IgD-negative memory B cell (primary cell): Measurements from ENCODE around the gene PKHD1. TPM values are rescaled to one million over a fixed set of nuclear protein-coding genes. Genes with fewer than 3 reads are reported as not detected.

Experiments used
- H3K27ac Mint-ChIP-seq, 3 donors: one replicate each; pipeline ENCODE4 v1.8.0; 2020 to 2022; ENCODE audit warnings: mild to moderate bottlenecking in 3 of 3, mixed read lengths in 3 of 3, moderate library complexity in 1 of 3
- H3K27me3 Mint-ChIP-seq: one replicate; pipeline ENCODE4 v1.8.0; 2021; ENCODE audit warnings: mixed read lengths
- H3K36me3 Mint-ChIP-seq: one replicate; pipeline ENCODE4 v1.8.0; 2020; ENCODE audit warnings: mild to moderate bottlenecking, mixed read lengths
- H3K4me1 Mint-ChIP-seq, 3 donors: one replicate each; pipeline ENCODE4 v1.8.0; 2020 to 2022; ENCODE audit warnings: mixed read lengths in 3 of 3, mild to moderate bottlenecking in 1 of 3
- H3K4me3 Mint-ChIP-seq, 4 donors: one replicate each; pipeline ENCODE4 v1.8.0; 2020 to 2022; ENCODE audit warnings: mild to moderate bottlenecking in 4 of 4, mixed read lengths in 4 of 4, moderate library complexity in 3 of 4
- H3K9me3 Mint-ChIP-seq, 3 donors: one replicate each; pipeline ENCODE4 v1.8.0; 2020 to 2021; ENCODE audit warnings: mixed read lengths in 3 of 3, mild to moderate bottlenecking in 1 of 3
- polyA plus RNA-seq: library from polyadenylated mRNA; unstranded; fragments of 300-500 nt; fragmentation: Illumina TruSeq; gene quantifications from one replicate; pipeline ENCODE4 v1.2.3, GENCODE V29; 2021

Gene PKHD1
- polyA plus RNA-seq, 1 donor from 2014 or later: not detected

DNA sequence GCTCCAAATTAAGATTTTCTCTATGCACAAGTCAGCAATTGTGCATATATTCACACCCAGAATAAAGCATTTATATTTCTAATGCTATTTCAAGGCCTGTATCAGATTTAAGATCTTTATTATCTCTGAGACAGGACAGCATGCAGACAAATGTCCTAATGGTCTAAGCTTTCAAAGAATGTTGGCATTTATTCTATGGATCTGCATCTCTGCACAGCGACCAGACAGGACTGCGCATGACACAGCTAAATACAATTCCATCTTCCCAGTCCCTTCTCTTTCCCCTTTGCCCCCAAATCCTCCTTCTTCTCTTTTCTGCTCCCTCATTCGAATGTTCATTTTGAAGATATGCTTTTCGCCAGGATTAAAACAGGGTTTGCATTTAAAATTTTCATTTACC is 478.5 kb downstream of the PKHD1 start:
- Mint-ChIP-seq H3K4me1 (no peaks in the 10 kb centered on the region), H3K4me3 (no peak overlapping the region), H3K9me3 (peaks cover 0 to 3% (median 1%) of the 10 kb centered on the region in 3 donors), H3K27ac (no peak overlapping the region), H3K27me3 (no peaks in the 10 kb centered on the region), H3K36me3 (no peaks in the 10 kb centered on the region)

- Mint-ChIP-seq H3K9me3 (peaks cover 1 to 3% (median 2%) of the 10 kb centered on the region in 3 donors), H3K36me3 (no peaks in the 10 kb centered on the region), H3K4me3 (no peak overlapping the region), H3K27ac (no peak overlapping the region), H3K27me3 (no peaks in the 10 kb centered on the region), H3K4me1 (no peaks in the 10 kb centered on the region)
These were observed 479.0 kb downstream of the PKHD1 start for GRCh38 chr6:51608383-51608782.

DNA sequence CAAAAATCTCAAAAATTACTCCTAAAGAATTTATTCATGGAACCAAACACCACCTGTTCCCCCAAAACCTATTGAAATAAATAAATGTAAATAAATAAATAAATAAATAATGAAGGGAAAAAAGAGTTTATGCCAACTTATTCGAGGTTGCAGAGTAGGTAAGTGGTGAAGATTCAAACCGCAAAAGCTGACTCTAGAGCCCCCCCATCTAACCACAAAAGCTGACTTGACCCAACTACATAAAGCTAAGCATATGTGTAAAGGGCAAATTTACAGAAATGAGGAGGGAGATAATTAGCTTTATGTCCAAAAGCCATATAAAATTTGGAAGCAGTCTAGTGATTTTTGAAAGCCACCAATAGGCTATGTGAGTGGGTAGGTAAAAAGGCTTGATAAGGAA is 486.9 kb downstream of the PKHD1 start:
- Mint-ChIP-seq H3K27ac (no peak overlapping the region), H3K9me3 (peaks cover 0 to 7% (median 2%) of the 10 kb centered on the region in 3 donors), H3K36me3 (no peaks in the 10 kb centered on the region), H3K27me3 (no peaks in the 10 kb centered on the region), H3K4me3 (no peak overlapping the region), H3K4me1 (no peaks in the 10 kb centered on the region)

- Mint-ChIP-seq H3K4me1 (no peaks in the 10 kb centered on the region), H3K36me3 (no peaks in the 10 kb centered on the region), H3K9me3 (peaks cover 3 to 12% (median 8%) of the 10 kb centered on the region in 3 donors), H3K27ac (no peak overlapping the region), H3K27me3 (no peaks in the 10 kb centered on the region), H3K4me3 (no peak overlapping the region)
These were observed 489.2 kb downstream of the PKHD1 start for GRCh38 chr6:51598171-51598570.

GRCh38 chr6:51594981-51595380 is 492.4 kb downstream of the PKHD1 start:
- Mint-ChIP-seq H3K27me3 (no peaks in the 10 kb centered on the region), H3K4me1 (no peaks in the 10 kb centered on the region), H3K27ac (no peak overlapping the region), H3K9me3 (peaks cover 3 to 14% (median 8%) of the 10 kb centered on the region in 3 donors), H3K36me3 (no peaks in the 10 kb centered on the region), H3K4me3 (no peak overlapping the region)

GRCh38 chr6:51585264-51585663 is 502.1 kb downstream of the PKHD1 start:
- Mint-ChIP-seq H3K4me1 (peaks cover 0 to 2% (median 0%) of the 10 kb centered on the region in 3 donors), H3K9me3 (peaks cover 4 to 12% (median 7%) of the 10 kb centered on the region in 3 donors), H3K27me3 (peaks cover 2% of the 10 kb centered on the region), H3K4me3 (no peak overlapping the region), H3K36me3 (no peaks in the 10 kb centered on the region), H3K27ac (no peak overlapping the region)

GRCh38 chr6:51584163-51584562 is 503.2 kb downstream of the PKHD1 start:
- Mint-ChIP-seq H3K36me3 (no peaks in the 10 kb centered on the region), H3K4me1 (peaks cover 0 to 2% (median 0%) of the 10 kb centered on the region in 3 donors), H3K4me3 (no peak overlapping the region), H3K9me3 (peaks cover 4 to 12% (median 7%) of the 10 kb centered on the region in 3 donors), H3K27ac (no peak overlapping the region), H3K27me3 (peaks cover 2% of the 10 kb centered on the region)

- Mint-ChIP-seq H3K9me3 (peaks cover 2 to 9% (median 6%) of the 10 kb centered on the region in 3 donors), H3K27me3 (peaks cover 2% of the 10 kb centered on the region), H3K36me3 (no peaks in the 10 kb centered on the region), H3K4me3 (no peak overlapping the region), H3K27ac (no peak overlapping the region), H3K4me1 (no peaks in the 10 kb centered on the region)
These were observed 508.4 kb downstream of the PKHD1 start for GRCh38 chr6:51578994-51579393.

DNA sequence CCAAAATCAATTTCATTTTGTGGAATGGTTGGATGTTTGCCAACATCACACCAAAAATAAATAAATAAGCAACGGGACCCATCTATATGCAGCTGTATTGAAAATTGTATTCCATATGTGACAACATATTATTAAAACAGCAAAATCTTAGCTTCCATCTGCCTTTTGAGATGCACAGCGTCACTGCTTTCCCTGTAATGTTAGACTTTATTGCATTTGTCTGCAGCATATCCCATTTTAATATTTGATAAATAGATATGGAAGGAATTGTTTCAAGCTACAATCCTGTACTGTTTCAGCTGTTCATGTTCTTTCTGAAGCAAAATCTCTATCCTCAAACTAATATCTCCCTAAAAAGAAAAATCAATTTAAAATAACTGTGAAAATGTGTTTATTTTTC is 509.1 kb downstream of the PKHD1 start:
- no peaks in the 10 kb centered on the region for H3K4me1 Mint-ChIP-seq
- peaks cover 2% of the 10 kb centered on the region for H3K27me3 Mint-ChIP-seq
- no peaks in the 10 kb centered on the region for H3K36me3 Mint-ChIP-seq
- peaks cover 2 to 9% (median 3%) of the 10 kb centered on the region in 3 donors for H3K9me3 Mint-ChIP-seq
- H3K27ac Mint-ChIP-seq: no peak overlapping the region
- no peak overlapping the region for H3K4me3 Mint-ChIP-seq

DNA sequence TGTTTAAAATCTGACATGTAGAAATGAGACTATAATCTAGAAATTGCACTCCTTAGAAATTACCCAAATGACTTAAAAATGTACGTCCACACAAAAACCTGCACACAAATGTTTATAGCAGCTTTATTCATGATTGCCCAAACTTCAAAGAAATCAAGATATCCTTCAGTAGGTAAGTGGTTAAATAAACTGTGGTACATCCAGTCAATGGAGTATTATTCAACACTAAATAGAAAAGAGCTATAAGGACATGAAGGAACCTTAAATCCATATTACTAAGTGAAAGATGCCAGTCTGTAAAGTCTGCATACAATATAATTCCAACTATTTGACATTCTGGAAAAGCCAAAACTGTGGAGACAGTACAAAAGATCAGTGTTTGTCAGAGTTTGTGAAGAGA is 513.4 kb downstream of the PKHD1 start:
- no peaks in the 10 kb centered on the region for H3K27me3 Mint-ChIP-seq
- H3K4me3 Mint-ChIP-seq: no peak overlapping the region
- peaks cover 1 to 9% (median 2%) of the 10 kb centered on the region in 3 donors for H3K9me3 Mint-ChIP-seq
- no peaks in the 10 kb centered on the region for H3K4me1 Mint-ChIP-seq
- H3K36me3 Mint-ChIP-seq: no peaks in the 10 kb centered on the region
- no peak overlapping the region for H3K27ac Mint-ChIP-seq

GRCh38 chr6:51571168-51571567 is 516.2 kb downstream of the PKHD1 start:
- peaks cover 0 to 4% (median 1%) of the 10 kb centered on the region in 3 donors for H3K9me3 Mint-ChIP-seq
- H3K27me3 Mint-ChIP-seq: no peaks in the 10 kb centered on the region
- no peak overlapping the region for H3K4me3 Mint-ChIP-seq
- no peaks in the 10 kb centered on the region for H3K36me3 Mint-ChIP-seq
- H3K4me1 Mint-ChIP-seq: no peaks in the 10 kb centered on the region
- H3K27ac Mint-ChIP-seq: no peak overlapping the region

GRCh38 chr6:51570168-51570921 is 517.1 kb downstream of the PKHD1 start:
- Mint-ChIP-seq H3K4me1 (no peaks in the 10 kb centered on the region), H3K36me3 (no peaks in the 10 kb centered on the region), H3K4me3 (no peak overlapping the region), H3K27ac (no peak overlapping the region), H3K27me3 (no peaks in the 10 kb centered on the region), H3K9me3 (peaks cover 0 to 4% (median 1%) of the 10 kb centered on the region in 3 donors)

- H3K4me3 Mint-ChIP-seq: no peak overlapping the region
- H3K4me1 Mint-ChIP-seq: no peaks in the 10 kb centered on the region
- no peaks in the 10 kb centered on the region for H3K27me3 Mint-ChIP-seq
- no peak overlapping the region for H3K27ac Mint-ChIP-seq
- no peaks in the 10 kb centered on the region for H3K36me3 Mint-ChIP-seq
- peaks cover 0 to 4% (median 3%) of the 10 kb centered on the region in 3 donors for H3K9me3 Mint-ChIP-seq
These were observed 517.8 kb downstream of the PKHD1 start for GRCh38 chr6:51569594-51569993.

DNA sequence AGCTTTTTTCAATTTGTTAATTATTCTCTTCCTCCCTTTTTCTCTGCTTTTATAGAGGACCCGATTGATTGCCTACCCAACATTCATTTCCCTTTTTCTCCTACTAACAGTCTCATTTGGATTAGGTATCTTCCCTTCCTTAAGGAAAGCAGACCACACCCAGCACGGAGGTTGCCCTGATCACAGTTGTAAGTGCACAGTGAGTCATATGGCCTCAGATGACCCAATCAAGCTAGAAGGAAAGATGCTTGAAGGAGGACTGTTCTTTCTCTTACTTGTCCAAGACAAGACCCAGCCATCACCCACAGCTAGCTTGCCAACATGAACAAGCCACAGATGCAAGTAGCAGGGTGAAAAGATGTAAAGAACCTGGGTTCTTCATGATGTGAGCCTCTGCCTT is 518.6 kb downstream of the PKHD1 start:
- H3K27ac Mint-ChIP-seq: peak overlapping the region in 1 of 3 donors; percentile 44
- H3K9me3 Mint-ChIP-seq: peaks cover 0 to 2% (median 1%) of the 10 kb centered on the region in 3 donors
- no peaks in the 10 kb centered on the region for H3K4me1 Mint-ChIP-seq
- H3K36me3 Mint-ChIP-seq: no peaks in the 10 kb centered on the region
- no peak overlapping the region for H3K4me3 Mint-ChIP-seq
- H3K27me3 Mint-ChIP-seq: no peaks in the 10 kb centered on the region

- Mint-ChIP-seq H3K27me3 (no peaks in the 10 kb centered on the region), H3K36me3 (no peaks in the 10 kb centered on the region), H3K4me3 (no peak overlapping the region), H3K9me3 (peaks cover 0 to 2% (median 0%) of the 10 kb centered on the region in 3 donors), H3K4me1 (peaks cover 0 to 6% (median 3%) of the 10 kb centered on the region in 3 donors), H3K27ac (no peak overlapping the region)
These were observed 521.9 kb downstream of the PKHD1 start for GRCh38 chr6:51565472-51565871.
